Type B pancreatic cell (in vitro differentiated cells): ENCODE data around the gene ZFPM1. TPM values are rescaled to one million over a fixed set of nuclear protein-coding genes. Genes with fewer than 3 reads are reported as not detected.
"Not testable (repeated sequence)": the region's sequence is repeated elsewhere in the genome, so short reads cannot be mapped to it uniquely, and the experiment has no call there.

ENCODE experiments used
- DNase-seq: peaks from one replicate; pipeline ENCODE4 v3.0.0; 2021; ENCODE audit warnings: mixed read lengths; ENCODE audit not compliant: unreplicated experiment; ENCODE audit errors: extremely low spot score
- H3K27ac Mint-ChIP-seq: 2 replicates; pipeline ENCODE4 v1.8.0; 2021; ENCODE audit warnings: mild to moderate bottlenecking, mixed read lengths
- H3K27me3 Mint-ChIP-seq: 2 replicates; pipeline ENCODE4 v1.8.0; 2021; ENCODE audit warnings: mixed read lengths
- H3K36me3 Mint-ChIP-seq: 2 replicates; pipeline ENCODE4 v1.8.0; 2021; ENCODE audit warnings: mixed read lengths
- H3K4me1 Mint-ChIP-seq: one replicate; pipeline ENCODE4 v1.8.0; 2021; ENCODE audit warnings: mixed read lengths; ENCODE audit not compliant: unreplicated experiment
- H3K4me3 Mint-ChIP-seq: 2 replicates; pipeline ENCODE4 v1.8.0; 2021; ENCODE audit warnings: mild to moderate bottlenecking, mixed read lengths
- H3K9me3 Mint-ChIP-seq: 2 replicates; pipeline ENCODE4 v1.8.0; 2021; ENCODE audit warnings: mixed read lengths
- total RNA-seq: library from RNA; stranded (reverse); gene quantifications from 2 replicates; pipeline ENCODE4 v1.2.1, GENCODE V29; 2021; ENCODE audit warnings: low replicate concordance
- TF ChIP-seq, protein P1 (sequence below): fragments of 200-600 bp; sonication (generic); conservative IDR thresholded peaks from 2 replicates; pipeline ENCODE4 v1.5.0; 2021; ENCODE audit warnings: antibody characterized with exemption, mild to moderate bottlenecking

The ZFPM1 gene
- total RNA-seq, 1 donor from 2014 or later: 24.0 TPM

DNA sequence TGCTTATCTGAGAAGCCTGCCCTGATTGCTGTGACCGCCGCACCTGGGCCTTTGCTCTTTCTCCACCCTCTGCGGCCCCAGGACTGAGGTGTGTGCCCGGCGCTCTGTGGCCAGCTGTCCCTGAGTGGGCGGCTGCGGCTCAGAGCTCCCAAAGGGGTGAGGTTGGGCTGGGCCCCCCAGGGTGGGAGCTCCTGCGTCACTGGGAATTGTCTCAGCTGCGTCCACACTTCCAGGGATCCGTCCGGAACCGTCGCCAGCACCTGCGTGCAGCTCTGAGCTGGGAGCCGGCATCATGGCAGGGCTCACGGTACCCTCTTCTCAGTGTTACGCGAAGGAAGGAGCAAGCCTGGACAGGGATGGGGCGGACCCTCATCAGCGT is 46.0 kb upstream of the ZFPM1 start:
- H3K27me3 Mint-ChIP-seq: peaks cover 3% of the 10 kb centered on the region
- TF ChIP-seq, protein P1, sequence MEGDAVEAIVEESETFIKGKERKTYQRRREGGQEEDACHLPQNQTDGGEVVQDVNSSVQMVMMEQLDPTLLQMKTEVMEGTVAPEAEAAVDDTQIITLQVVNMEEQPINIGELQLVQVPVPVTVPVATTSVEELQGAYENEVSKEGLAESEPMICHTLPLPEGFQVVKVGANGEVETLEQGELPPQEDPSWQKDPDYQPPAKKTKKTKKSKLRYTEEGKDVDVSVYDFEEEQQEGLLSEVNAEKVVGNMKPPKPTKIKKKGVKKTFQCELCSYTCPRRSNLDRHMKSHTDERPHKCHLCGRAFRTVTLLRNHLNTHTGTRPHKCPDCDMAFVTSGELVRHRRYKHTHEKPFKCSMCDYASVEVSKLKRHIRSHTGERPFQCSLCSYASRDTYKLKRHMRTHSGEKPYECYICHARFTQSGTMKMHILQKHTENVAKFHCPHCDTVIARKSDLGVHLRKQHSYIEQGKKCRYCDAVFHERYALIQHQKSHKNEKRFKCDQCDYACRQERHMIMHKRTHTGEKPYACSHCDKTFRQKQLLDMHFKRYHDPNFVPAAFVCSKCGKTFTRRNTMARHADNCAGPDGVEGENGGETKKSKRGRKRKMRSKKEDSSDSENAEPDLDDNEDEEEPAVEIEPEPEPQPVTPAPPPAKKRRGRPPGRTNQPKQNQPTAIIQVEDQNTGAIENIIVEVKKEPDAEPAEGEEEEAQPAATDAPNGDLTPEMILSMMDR: no peak
- no peaks in the 10 kb centered on the region for H3K9me3 Mint-ChIP-seq
- no peak overlapping the region for H3K27ac Mint-ChIP-seq
- no peaks in the 10 kb centered on the region for H3K36me3 Mint-ChIP-seq
- no peak overlapping the region for H3K4me3 Mint-ChIP-seq
- no peak for DNase-seq
- peaks cover 14% of the 10 kb centered on the region for H3K4me1 Mint-ChIP-seq

DNA sequence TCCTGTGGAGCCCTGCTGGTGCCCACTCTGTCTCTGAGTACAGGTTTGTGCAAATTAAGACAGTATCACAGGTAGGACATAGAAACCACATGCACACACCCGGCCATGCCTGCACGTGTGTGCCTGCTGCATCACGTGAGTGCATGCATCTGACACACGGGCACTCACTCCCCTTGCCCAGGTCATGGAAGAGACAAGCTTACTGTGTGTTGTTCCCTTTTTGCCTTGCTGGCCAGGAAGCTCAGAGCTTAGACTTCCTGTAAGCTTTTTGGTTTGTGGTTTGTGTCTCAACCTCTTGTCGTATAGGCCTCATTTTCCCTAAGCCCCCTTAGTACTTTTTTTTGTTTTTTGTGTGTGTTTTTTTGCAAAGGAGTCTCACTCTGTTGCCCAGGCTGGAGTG is 45.3 kb upstream of the ZFPM1 start:
- DNase-seq: no peak
- Mint-ChIP-seq H3K9me3 (no peaks in the 10 kb centered on the region), H3K36me3 (no peaks in the 10 kb centered on the region), H3K4me3 (no peak overlapping the region), H3K27me3 (peaks cover 3% of the 10 kb centered on the region), H3K4me1 (peaks cover 14% of the 10 kb centered on the region), H3K27ac (no peak overlapping the region)
- TF ChIP-seq, protein P1: no peak

DNA sequence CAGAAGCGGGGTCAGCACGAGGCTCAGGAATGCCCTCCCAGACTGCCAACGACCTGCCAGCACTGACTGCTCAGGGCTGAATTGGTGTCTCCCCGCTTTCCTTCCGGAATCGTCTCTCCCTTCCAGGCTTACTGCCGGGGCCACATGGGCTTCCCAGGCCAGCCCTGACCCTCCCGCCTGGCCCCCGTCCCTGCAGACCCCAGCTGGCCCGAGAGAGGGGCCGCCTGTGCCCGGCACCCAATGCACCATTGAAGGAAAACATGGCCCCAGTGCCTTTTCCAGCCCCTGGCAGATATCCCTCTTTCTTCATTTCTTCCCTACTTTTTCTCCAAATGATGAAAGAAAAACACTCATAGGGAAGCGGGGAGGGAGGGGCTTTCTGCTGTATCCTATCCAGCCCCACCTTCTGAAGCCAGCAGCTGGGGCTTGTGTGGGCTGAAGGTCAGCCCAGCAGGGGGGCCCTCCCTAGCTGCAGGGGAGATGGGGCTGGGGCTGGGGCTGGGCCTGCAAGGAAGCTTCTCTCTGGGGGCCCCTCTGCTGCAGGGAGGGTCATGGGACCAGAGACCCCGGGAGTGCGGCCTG is 44.4 kb upstream of the ZFPM1 start:
- Mint-ChIP-seq H3K4me3 (no peak overlapping the region), H3K36me3 (no peaks in the 10 kb centered on the region), H3K4me1 (peaks cover 10% of the 10 kb centered on the region), H3K27me3 (peaks cover 3% of the 10 kb centered on the region), H3K27ac (no peak overlapping the region), H3K9me3 (no peaks in the 10 kb centered on the region)
- TF ChIP-seq, protein P1: no peak
- no peak for DNase-seq

DNA sequence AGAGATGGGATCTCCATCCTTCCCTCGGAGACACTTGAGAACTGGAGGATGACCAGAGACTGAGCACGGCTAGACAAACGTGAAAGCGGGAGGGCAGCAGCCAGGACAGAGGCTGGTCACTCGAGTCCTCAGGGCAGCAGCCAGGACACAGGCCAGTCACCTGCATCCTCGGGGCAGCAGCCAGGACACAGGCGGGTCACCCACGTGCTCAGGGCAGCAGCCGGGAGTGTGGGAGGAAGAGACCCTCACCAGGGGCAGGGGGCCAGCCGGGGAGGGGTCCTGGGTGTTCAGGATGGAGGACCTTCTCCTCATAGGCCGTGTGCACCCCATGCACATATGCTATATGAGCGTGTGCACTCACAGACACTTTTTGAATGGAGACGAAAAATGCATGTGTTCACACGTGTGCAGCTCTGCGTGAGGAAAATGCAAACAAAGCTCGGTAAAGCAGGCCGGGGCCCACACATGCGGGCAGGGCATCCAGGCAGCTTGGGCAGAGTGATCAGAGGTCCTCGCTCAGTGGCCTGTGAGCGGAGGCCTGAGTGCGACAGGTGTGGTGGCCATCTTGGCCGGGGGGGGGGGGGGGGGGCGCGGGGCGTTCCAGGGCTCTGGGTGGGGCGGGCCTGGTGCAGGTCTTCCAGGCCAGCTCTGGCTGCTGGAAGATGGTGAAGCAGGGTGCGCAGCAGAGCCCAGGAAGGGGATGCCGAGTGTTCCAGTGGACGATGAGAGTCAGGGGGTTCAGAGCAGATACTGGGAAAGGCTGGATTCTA is 43.6 kb upstream of the ZFPM1 start:
- Mint-ChIP-seq H3K27ac (peak overlapping the region; percentile 21), H3K27me3 (no peaks in the 10 kb centered on the region), H3K4me3 (no peak overlapping the region), H3K4me1 (peaks cover 6% of the 10 kb centered on the region), H3K9me3 (no peaks in the 10 kb centered on the region), H3K36me3 (no peaks in the 10 kb centered on the region)
- TF ChIP-seq, protein P1: no peak
- no peak for DNase-seq

DNA sequence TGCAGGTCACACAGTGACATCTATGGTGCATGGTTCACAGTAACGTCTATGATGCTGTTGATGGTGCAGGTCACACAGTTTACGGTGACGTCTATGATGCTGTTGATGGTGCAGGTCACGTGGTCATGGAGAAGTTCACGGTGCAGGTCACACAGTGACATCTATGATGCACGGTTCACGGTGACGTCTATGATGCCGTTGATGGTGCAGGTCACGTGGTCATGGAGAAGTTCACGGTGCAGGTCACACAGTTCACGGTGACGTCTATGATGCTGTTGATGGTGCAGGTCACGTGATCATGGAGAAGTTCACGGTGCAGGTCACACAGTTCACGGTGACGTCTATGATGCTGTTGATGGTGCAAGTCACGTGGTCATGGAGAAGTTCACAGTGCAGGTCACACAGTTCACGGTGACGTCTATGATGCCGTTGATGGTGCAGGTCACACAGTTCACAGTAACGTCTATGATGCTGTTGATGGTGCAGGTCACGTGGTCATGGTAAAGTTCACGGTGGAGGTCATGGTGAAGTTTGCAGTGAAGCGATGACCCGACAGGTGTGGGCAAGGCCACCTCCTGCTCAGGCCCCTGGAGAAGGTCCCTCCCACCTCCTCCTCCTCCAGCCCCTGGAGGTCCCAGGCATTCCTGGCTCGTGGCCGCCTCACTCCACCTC is 42.6 kb upstream of the ZFPM1 start:
- not testable (repeated sequence) for H3K4me1 Mint-ChIP-seq, H3K27ac Mint-ChIP-seq, H3K4me3 Mint-ChIP-seq, DNase-seq, H3K36me3 Mint-ChIP-seq, H3K9me3 Mint-ChIP-seq, H3K27me3 Mint-ChIP-seq
